Bronchial epithelial cell (primary cell): ENCODE results near the gene ZDHHC22. TPM values are rescaled to one million over a fixed set of nuclear protein-coding genes. Genes with fewer than 3 reads are reported as not detected.

Experiments used
- DNase-seq: peaks from one replicate; pipeline ENCODE4 v3.0.0-alpha.2; 2010; ENCODE audit warnings: low read depth
- FAIRE-seq: peaks from 2 replicates; lab custom pipeline; 2011; peaks lifted over from hg19 to GRCh38; lab: Jason Lieb, UNC
- H3K27me3 ChIP-seq: 2 replicates; pipeline ENCODE4 v1.5.1; 2011; ENCODE audit warnings: low read length; ENCODE audit not compliant: control insufficient read depth, insufficient read depth
- H3K36me3 ChIP-seq: 2 replicates; pipeline ENCODE4 v1.5.1; 2011; ENCODE audit warnings: low read length; ENCODE audit not compliant: control insufficient read depth, insufficient read depth
- H3K4me3 ChIP-seq: 2 replicates; pipeline ENCODE4 v1.5.1; 2011; ENCODE audit warnings: mild to moderate bottlenecking, low read depth, low read length, control low read depth
- CTCF ChIP-seq: IDR thresholded peaks from 2 replicates; pipeline ENCODE4 v1.5.1; 2011; ENCODE audit warnings: mild to moderate bottlenecking, moderate library complexity, low read length, control low read depth, inconsistent platforms; ENCODE audit not compliant: insufficient read depth, severe bottlenecking
- total RNA-seq: library from RNA; depleted of rRNA; stranded (reverse); fragments of >200 nt; gene quantifications from 2 replicates; pipeline ENCODE4 v1.2.1, GENCODE V29; 2014

ZDHHC22 gene
- total RNA-seq, 1 donor from 2014 or later: not detected

- H3K36me3 ChIP-seq: no peaks in the 10 kb centered on the region
- H3K4me3 ChIP-seq: no peak overlapping the region
- H3K27me3 ChIP-seq: no peaks in the 10 kb centered on the region
- FAIRE-seq: no peak
- no peak for TF ChIP-seq CTCF
- no peak for DNase-seq
These were observed 52.9 kb downstream of the ZDHHC22 start for GRCh38 chr14:77088645-77089044.

- Histone ChIP-seq H3K27me3 (no peaks in the 10 kb centered on the region), H3K36me3 (no peaks in the 10 kb centered on the region), H3K4me3 (no peak overlapping the region)
- TF ChIP-seq CTCF: no peak
- FAIRE-seq (peak; percentile 89), DNase-seq (peak; percentile 97)
These were observed 53.4 kb downstream of the ZDHHC22 start for GRCh38 chr14:77088219-77088618.

GRCh38 chr14:77087631-77088030 is 54.0 kb downstream of the ZDHHC22 start:
- Histone ChIP-seq H3K27me3 (no peaks in the 10 kb centered on the region), H3K4me3 (no peak overlapping the region), H3K36me3 (no peaks in the 10 kb centered on the region)
- TF ChIP-seq CTCF: no peak
- no peak for FAIRE-seq
- DNase-seq: no peak

- no peaks in the 10 kb centered on the region for H3K36me3 ChIP-seq
- H3K4me3 ChIP-seq: no peak overlapping the region
- no peak for TF ChIP-seq CTCF
- no peaks in the 10 kb centered on the region for H3K27me3 ChIP-seq
- peak; percentile 33 for DNase-seq
- FAIRE-seq: no peak
These were observed 54.6 kb downstream of the ZDHHC22 start for GRCh38 chr14:77086951-77087350.

- no peaks in the 10 kb centered on the region for H3K36me3 ChIP-seq
- H3K4me3 ChIP-seq: no peak overlapping the region
- no peak for TF ChIP-seq CTCF
- peak; percentile 72 for DNase-seq
- no peaks in the 10 kb centered on the region for H3K27me3 ChIP-seq
- no peak for FAIRE-seq
These were observed 55.4 kb downstream of the ZDHHC22 start for GRCh38 chr14:77086017-77086727.

GRCh38 chr14:77085538-77085937 is 56.1 kb downstream of the ZDHHC22 start:
- DNase-seq (no peak), FAIRE-seq (peak; percentile 88)
- H3K36me3 ChIP-seq: no peaks in the 10 kb centered on the region
- no peak for TF ChIP-seq CTCF
- no peak overlapping the region for H3K4me3 ChIP-seq
- H3K27me3 ChIP-seq: no peaks in the 10 kb centered on the region
